Spleen (tissue), 11 donors: Measurements from ENCODE around the gene EXTL1. TPM values are rescaled to one million over a fixed set of nuclear protein-coding genes. Genes with fewer than 3 reads are reported as not detected.

Source experiments
- DNase-seq: peaks from one replicate; pipeline ENCODE4 v3.0.0-alpha.2; 2020
- H3K27ac ChIP-seq, 8 donors: fragments of 200-600 bp; sonication (generic) in 7 of 8; 1 replicate in 4 of 8; 2 replicates in 4 of 8; pipeline versions ENCODE4 v1.5.0 to v1.8.0; 2016 to 2021; ENCODE audit warnings: inconsistent platforms in 4 of 8, mild to moderate bottlenecking in 4 of 8, moderate library complexity in 1 of 8
- H3K27me3 ChIP-seq, 7 donors: fragments of 200-600 bp; sonication (generic) in 6 of 7; replicated peaks in 1 of 7; 1 replicate in 4 of 7; 2 replicates in 3 of 7; pipeline versions ENCODE4 v1.5.0 to v1.8.0; 2016 to 2021; ENCODE audit warnings: inconsistent platforms in 3 of 7, mild to moderate bottlenecking in 1 of 7
- H3K36me3 ChIP-seq, 6 donors: fragments of 200-600 bp; sonication (generic) in 5 of 6; 1 replicate in 4 of 6; 2 replicates in 2 of 6; pipeline versions ENCODE4 v1.5.0 to v1.8.0; 2016 to 2021; ENCODE audit warnings: inconsistent platforms in 2 of 6
- H3K4me1 ChIP-seq, 6 donors: fragments of 200-600 bp; sonication (generic) in 5 of 6; 1 replicate in 3 of 6; 2 replicates in 3 of 6; pipeline versions ENCODE4 v1.5.0 to v1.8.0; 2016 to 2021; ENCODE audit warnings: inconsistent platforms in 3 of 6
- H3K4me3 ChIP-seq, 8 donors: fragments of 200-600 bp; sonication (generic) in 7 of 8; 1 replicate in 4 of 8; 2 replicates in 4 of 8; pipeline versions ENCODE4 v1.5.0 to v1.8.0; 2016 to 2021; ENCODE audit warnings: inconsistent platforms in 4 of 8, mild to moderate bottlenecking in 4 of 8, moderate library complexity in 2 of 8
- H3K9me3 ChIP-seq, 8 donors: fragments of 200-600 bp; sonication (generic) in 7 of 8; 1 replicate in 4 of 8; 2 replicates in 4 of 8; pipeline versions ENCODE4 v1.5.0 to v1.8.0; 2016 to 2021; ENCODE audit warnings: inconsistent platforms in 4 of 8
- POLR2A ChIP-seq, 3 donors: fragments of 450-650 bp; IDR thresholded peaks; one replicate each; pipeline ENCODE4 v1.5.1; 2017; ENCODE audit warnings: antibody characterized with exemption in 3 of 3, mild to moderate bottlenecking in 1 of 3
- POLR2AphosphoS5 ChIP-seq, 3 donors: sonication (generic); formaldehyde crosslinking; IDR thresholded peaks; one replicate each; pipeline ENCODE4 v1.5.1; 2017; ENCODE audit warnings: antibody characterized with exemption in 3 of 3
- WGBS, 5 donors: extraction: QIAGEN DNeasy Blood & Tissue Kit in 3 of 5; methylation state at CpG; one replicate each; pipeline versions ENCODE4 v1.1.5 to v1.1.7; 2013 to 2018; 5-methylcytosine and 5-hydroxymethylcytosine counted together
- intact Hi-C: fragments of 100-400 bp; cut with DNase I; formaldehyde crosslinking; loops from one replicate; pipeline ENCODE4 v1.15.0; 2023; ENCODE audit warnings: low total_unique reads
- polyA plus RNA-seq, 3 donors: library from polyadenylated mRNA; stranded (reverse); fragments of 200-250 nt; gene quantifications; one replicate each; pipeline ENCODE4 v1.2.1, GENCODE V29; 2013
- total RNA-seq, 7 donors: library from RNA; depleted of rRNA in 3 of 7; stranded (reverse); fragments of >200 nt in 3 of 7; fragmentation: NEBNext Ultra II Directional in 4 of 7; extraction: Animal tissue kit (Norgen Biotek cat#: 25700) in 4 of 7; gene quantifications; one replicate each; pipeline versions ENCODE4 v1.1.0 to v1.2.1, GENCODE V29; 2016 to 2021
- TF ChIP-seq, protein P1 (sequence below), 11 experiments: fragments of 200-600 bp in 7 of 11; fragments of 450-650 bp in 4 of 11; sonication (generic) in 4 of 11; IDR thresholded peaks in 8 of 11; conservative IDR thresholded peaks in 3 of 11; 1 replicate in 7 of 11; 2 replicates in 4 of 11; pipeline versions ENCODE4 v1.4.0 to v1.8.0; 2016 to 2021; ENCODE audit warnings: antibody characterized with exemption in 11 of 11, inconsistent platforms in 4 of 11, mild to moderate bottlenecking in 1 of 11
- donor health status: healthy with polysubstance abuse.
- donor health status: DM: no; HTN: no; CAD: no; lungs with moderate emphysema.
- donor health status: DM: no; HTN: no; CAD: no.
- donor health status: Bipolar disorder and iron deficiency.
- donor health status: healthy.
- donor health status: DM: no; HTN: no; CAD: no.
- donor health status: DM: yes; HTN: yes; CAD: no.

The EXTL1 gene
- total and polyA plus RNA-seq, 10 donors = 0.30 to 8.6 (median 3.6) TPM

DNA sequence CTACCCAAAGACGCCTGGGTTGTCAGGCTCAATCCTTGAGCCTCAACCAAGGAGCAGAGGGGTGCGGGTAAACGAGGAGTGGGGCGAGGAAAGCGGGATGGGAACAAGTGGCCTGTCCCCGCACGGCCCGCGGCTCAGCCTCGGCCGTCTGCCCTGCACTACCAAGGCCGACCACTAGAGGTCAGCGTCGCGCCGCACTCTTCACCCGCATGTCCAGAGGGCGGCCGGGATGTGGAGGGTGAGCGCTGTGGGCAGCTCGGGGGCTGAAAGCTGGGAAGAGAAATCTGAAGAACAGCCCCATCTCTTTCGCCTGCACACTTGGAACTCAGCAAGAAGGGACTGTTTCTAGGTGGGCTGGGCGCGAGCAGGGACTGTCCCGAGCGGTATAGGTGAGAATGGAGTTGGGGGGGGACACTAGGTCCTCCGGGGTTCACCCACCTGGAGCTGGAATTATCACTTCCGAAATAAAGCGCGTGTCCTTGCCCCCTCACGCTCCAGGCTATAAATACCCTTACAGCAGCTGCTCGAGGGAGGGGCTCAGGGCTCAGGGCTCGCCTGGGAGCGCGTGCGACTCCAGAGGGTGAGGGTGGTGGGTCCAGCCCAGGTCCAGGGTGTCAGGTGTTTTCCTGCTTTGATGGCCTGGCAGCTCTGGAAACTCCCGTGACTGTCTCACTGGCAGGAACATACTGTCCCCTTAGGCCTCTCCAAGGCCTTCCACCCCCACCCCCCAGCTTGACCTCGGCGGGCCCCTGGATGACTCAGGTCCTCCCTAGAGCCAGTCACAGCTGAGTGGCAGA lies 14.6 kb downstream of the EXTL1 start:
- DNase-seq = peak; percentile 95
- TF ChIP-seq, protein P1, sequence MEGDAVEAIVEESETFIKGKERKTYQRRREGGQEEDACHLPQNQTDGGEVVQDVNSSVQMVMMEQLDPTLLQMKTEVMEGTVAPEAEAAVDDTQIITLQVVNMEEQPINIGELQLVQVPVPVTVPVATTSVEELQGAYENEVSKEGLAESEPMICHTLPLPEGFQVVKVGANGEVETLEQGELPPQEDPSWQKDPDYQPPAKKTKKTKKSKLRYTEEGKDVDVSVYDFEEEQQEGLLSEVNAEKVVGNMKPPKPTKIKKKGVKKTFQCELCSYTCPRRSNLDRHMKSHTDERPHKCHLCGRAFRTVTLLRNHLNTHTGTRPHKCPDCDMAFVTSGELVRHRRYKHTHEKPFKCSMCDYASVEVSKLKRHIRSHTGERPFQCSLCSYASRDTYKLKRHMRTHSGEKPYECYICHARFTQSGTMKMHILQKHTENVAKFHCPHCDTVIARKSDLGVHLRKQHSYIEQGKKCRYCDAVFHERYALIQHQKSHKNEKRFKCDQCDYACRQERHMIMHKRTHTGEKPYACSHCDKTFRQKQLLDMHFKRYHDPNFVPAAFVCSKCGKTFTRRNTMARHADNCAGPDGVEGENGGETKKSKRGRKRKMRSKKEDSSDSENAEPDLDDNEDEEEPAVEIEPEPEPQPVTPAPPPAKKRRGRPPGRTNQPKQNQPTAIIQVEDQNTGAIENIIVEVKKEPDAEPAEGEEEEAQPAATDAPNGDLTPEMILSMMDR (IDR thresholded peaks at IDR 0.05 in 8 of 11, conservative IDR thresholded peaks at IDR 0.05 in 3 of 11) = peak; percentile 98 to 100 (median 99)
- TF ChIP-seq POLR2AphosphoS5 (IDR thresholded peaks at IDR 0.05) (peak in 1 of 3 donors; percentile 53), POLR2A (IDR thresholded peaks at IDR 0.05) (no peak)
- Histone ChIP-seq H3K36me3 (no peaks in the 10 kb centered on the region), H3K9me3 (no peaks in the 10 kb centered on the region), H3K4me1 (peaks cover 6 to 22% (median 15%) of the 10 kb centered on the region in 6 donors), H3K27ac (peak overlapping the region; percentile 80 to 92 (median 86)), H3K4me3 (peak overlapping the region; percentile 69 to 97 (median 84)), H3K27me3 (peaks cover 0 to 31% (median under 1%) of the 10 kb centered on the region in 7 donors)
- intact Hi-C loops = loop anchor here (10.0 kb wide), 1 partner anchor 109 kb away; no protein-coding TSS in a partner anchor
- WGBS, 5 donors = 11 to 15% (median 12%) methylated on average over 33 to 39 of the region's 39 CpGs

DNA sequence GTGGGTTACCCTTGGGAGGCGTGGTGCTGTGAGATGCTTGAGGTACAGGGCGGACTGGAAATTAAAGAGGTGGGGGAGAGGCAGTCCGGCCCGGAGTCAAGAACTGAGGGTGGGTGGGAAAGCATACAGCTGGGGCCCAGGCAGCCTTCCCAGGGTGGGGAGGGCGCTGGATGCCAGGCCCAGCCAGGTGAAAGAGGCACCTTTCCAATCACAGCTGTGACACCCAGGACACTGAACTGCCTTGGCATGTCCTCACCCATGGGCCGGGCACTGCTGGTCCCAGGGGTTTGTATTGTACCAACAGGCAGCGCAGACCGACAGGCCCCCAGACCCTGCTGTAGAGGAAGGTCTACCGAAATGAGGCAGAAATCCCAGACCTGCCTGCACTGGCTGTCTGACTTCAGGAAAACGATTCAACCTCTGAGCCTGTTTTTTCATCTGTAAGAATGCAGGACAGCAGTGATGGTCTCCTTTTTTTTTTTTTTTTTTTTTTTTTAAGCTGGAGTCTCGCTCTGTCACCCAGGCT lies 15.2 kb downstream of the EXTL1 start:
- 58 to 83% (median 76%) methylated on average over 10 to 11 of the region's 11 CpGs for WGBS, 5 donors
- H3K27me3 ChIP-seq = peaks cover 0 to 37% (median 4%) of the 10 kb centered on the region in 7 donors
- intact Hi-C loops = loop anchor here (10.0 kb wide), 1 partner anchor 108 kb away; no protein-coding TSS in a partner anchor

DNA sequence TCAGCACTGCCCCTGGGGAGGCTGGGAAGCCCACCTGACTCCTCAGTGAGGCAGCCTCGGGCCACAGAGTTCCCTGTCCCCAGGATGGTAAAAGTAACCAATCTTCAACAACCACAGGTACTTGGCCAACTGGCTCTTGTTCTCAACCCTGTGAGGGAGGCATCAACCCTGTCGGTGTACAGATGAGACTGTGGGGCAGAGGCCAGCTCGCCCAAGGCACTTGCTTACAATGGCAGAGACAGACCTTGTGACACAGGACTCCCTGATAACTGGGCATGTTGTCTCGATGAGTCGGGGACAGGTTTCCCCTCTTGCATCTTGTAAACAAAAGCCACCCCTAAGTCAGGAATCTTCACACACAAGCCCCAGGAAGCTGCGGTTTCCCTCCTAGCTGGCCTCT lies 16.3 kb downstream of the EXTL1 start:
- Histone ChIP-seq H3K4me1 (peaks cover 6 to 22% (median 15%) of the 10 kb centered on the region in 6 donors), H3K4me3 (no peak overlapping the region), H3K36me3 (no peaks in the 10 kb centered on the region), H3K9me3 (no peaks in the 10 kb centered on the region), H3K27me3 (peaks cover 0 to 48% (median 7%) of the 10 kb centered on the region in 7 donors), H3K27ac (no peak overlapping the region)
- intact Hi-C loops = loop anchor here (10.0 kb wide), 1 partner anchor 107 kb away; no protein-coding TSS in a partner anchor
- no peak for DNase-seq
- no peak for TF ChIP-seq POLR2A (IDR thresholded peaks at IDR 0.05)
- TF ChIP-seq, protein P1 (IDR thresholded peaks at IDR 0.05 in 8 of 11, conservative IDR thresholded peaks at IDR 0.05 in 3 of 11) = no peak
- no peak for TF ChIP-seq POLR2AphosphoS5 (IDR thresholded peaks at IDR 0.05)
- WGBS, 5 donors = 76 to 90% (median 80%) methylated on average over 4 to 6 of the region's 6 CpGs

More for the DNA sequence above, 15.2 kb downstream of the EXTL1 start:
- Histone ChIP-seq H3K9me3 (no peaks in the 10 kb centered on the region), H3K27ac (peak overlapping the region in 1 of 8 donors; percentile 89), H3K4me1 (peaks cover 6 to 22% (median 15%) of the 10 kb centered on the region in 6 donors), H3K36me3 (no peaks in the 10 kb centered on the region), H3K4me3 (no peak overlapping the region)
- no peak for TF ChIP-seq POLR2A (IDR thresholded peaks at IDR 0.05)
- no peak for TF ChIP-seq POLR2AphosphoS5 (IDR thresholded peaks at IDR 0.05)
- TF ChIP-seq, protein P1 (IDR thresholded peaks at IDR 0.05 in 8 of 11, conservative IDR thresholded peaks at IDR 0.05 in 3 of 11) = no peak
- no peak for DNase-seq

DNA sequence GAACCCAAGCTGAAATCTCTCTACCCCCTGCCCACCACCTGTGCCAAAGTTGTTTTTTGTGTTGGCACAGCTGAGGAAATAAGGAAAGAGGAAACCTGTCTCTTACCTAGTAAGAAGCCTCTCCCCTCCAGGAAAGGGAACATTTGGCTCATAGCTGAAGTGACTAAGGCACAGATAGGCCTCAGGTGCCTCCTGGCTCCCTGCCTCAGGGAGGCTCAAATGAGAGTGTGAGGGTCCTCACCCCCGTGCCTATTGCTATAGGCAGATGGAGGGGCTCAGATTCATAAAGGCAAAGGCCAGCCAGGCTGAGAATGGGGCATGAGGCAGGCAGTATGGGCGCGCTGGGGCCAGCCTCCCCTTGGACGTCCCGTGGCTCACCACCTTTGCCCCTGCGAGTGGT lies 16.9 kb downstream of the EXTL1 start:
- Histone ChIP-seq H3K27me3 (peaks cover 0 to 50% (median 7%) of the 10 kb centered on the region in 7 donors), H3K4me1 (peaks cover 6 to 22% (median 15%) of the 10 kb centered on the region in 6 donors), H3K4me3 (no peak overlapping the region), H3K36me3 (no peaks in the 10 kb centered on the region), H3K27ac (no peak overlapping the region), H3K9me3 (no peaks in the 10 kb centered on the region)
- WGBS, 5 donors = 85 to 89% (median 88%) methylated on average over 6 of the region's 6 CpGs; no CpG with 5 or more reads in 1 of the 5 donors
- intact Hi-C loops = loop anchor here (10.0 kb wide), 1 partner anchor 106 kb away; no protein-coding TSS in a partner anchor
- DNase-seq = no peak
- TF ChIP-seq POLR2A (IDR thresholded peaks at IDR 0.05) (no peak), POLR2AphosphoS5 (IDR thresholded peaks at IDR 0.05) (no peak)
- TF ChIP-seq, protein P1 (IDR thresholded peaks at IDR 0.05 in 8 of 11, conservative IDR thresholded peaks at IDR 0.05 in 3 of 11) = no peak
